IMR-90 (cell line): ENCODE data around the gene PPP4C.

Source experiments
- RFX5 ChIP-seq: IDR thresholded peaks from 2 replicates; pipeline ENCODE4 v1.8.0; 2012; ENCODE audit warnings: low read depth, mild to moderate bottlenecking, low read length, moderate library complexity
- TF ChIP-seq, protein P1 (sequence below): fragments of 150-350 bp; IDR thresholded peaks from 2 replicates; pipeline ENCODE4 v1.6.1; 2017; ENCODE audit warnings: mild to moderate bottlenecking, antibody characterized with exemption, low read length, low read depth
- TF ChIP-seq, protein P2 (sequence below): conservative IDR thresholded peaks from 2 replicates; pipeline ENCODE4 v1.5.1; 2012; ENCODE audit warnings: mild to moderate bottlenecking, low read depth, low read length, improper control_type of control experiment

DNA sequence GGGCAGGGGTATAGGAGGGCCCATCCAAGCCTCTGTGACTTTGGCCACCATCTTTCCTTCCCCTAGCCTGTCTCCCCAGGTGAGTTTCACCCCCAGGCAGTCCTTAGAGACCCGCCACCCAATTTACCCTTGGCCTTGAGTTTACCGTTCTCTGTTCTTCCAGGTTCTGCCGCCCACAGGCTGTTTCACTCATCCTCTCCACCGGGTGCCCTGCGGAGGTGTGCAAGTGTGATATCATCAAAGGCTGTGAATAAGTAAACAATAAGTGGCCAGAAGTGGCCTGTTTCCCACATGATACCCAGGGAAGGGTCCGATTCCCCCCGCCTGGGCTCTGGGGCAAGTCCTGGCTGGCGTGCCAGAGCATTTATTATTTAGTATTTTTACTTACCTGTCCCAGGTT lies 29.6 kb upstream of the PPP4C start:
- TF ChIP-seq RFX5: no peak
- TF ChIP-seq, protein P1, sequence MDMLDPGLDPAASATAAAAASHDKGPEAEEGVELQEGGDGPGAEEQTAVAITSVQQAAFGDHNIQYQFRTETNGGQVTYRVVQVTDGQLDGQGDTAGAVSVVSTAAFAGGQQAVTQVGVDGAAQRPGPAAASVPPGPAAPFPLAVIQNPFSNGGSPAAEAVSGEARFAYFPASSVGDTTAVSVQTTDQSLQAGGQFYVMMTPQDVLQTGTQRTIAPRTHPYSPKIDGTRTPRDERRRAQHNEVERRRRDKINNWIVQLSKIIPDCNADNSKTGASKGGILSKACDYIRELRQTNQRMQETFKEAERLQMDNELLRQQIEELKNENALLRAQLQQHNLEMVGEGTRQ: no peak
- TF ChIP-seq, protein P2, sequence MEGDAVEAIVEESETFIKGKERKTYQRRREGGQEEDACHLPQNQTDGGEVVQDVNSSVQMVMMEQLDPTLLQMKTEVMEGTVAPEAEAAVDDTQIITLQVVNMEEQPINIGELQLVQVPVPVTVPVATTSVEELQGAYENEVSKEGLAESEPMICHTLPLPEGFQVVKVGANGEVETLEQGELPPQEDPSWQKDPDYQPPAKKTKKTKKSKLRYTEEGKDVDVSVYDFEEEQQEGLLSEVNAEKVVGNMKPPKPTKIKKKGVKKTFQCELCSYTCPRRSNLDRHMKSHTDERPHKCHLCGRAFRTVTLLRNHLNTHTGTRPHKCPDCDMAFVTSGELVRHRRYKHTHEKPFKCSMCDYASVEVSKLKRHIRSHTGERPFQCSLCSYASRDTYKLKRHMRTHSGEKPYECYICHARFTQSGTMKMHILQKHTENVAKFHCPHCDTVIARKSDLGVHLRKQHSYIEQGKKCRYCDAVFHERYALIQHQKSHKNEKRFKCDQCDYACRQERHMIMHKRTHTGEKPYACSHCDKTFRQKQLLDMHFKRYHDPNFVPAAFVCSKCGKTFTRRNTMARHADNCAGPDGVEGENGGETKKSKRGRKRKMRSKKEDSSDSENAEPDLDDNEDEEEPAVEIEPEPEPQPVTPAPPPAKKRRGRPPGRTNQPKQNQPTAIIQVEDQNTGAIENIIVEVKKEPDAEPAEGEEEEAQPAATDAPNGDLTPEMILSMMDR: no peak
